Measurements from ENCODE around the gene AKR1C2.
"Not testable (repeated sequence)": the region's sequence is repeated elsewhere in the genome, so short reads cannot be mapped to it uniquely, and the experiment has no call there.

AKR1C2 gene

GRCh38 chr10:4984971-4985594 lies 18.6 kb downstream of the AKR1C2 start:
- no peak for DNase-seq

DNA sequence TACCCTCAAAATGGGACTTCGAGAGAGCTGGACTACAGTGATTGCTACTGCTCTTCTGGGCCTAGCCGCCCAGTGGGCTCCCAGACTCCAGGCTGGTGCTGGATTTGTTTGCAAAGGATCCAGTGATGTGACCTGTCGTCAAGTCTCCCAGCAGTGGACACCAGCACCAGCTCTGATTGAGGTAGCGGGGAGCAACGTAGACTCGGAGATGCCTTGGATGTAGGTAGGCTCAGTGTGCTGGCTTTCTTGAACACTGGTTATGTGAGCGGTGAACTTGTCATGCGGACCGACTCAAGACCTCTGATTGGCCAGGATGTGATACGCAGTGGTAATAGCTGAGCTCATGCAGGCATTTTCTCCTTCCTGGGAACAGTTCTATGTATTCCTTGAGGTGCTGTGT lies 19.4 kb downstream of the AKR1C2 start:
- no peak for DNase-seq

DNA sequence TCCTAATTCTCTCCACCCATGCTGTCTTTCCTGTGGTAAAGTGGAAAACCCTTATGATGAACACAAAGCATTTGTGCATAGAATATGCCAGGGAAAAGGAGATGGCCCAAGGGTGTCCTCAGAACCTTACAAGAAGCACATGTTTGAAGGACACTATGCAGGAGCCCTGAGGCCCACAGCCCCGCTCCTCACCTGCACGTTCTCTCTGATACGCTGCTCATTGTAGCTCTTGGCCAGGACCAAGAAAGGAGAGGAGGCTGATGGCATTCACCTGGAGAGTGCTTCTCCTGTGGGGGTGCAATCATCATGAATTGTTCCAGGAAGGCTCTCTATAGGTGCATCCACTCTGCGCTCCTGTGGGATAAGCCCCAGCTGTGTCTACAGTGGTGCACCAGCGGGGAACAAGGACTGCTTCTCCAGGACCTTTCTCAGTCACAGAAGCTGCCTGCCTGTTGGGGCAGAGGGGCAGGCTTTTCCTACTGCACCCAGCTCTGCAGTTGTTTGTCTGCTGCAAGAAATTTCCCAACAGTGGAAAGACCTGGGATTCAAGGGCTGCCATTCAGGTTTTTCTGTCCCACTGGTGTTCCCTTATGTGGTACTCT lies 19.9 kb downstream of the AKR1C2 start:
- no peak for DNase-seq

GRCh38 chr10:4982764-4983226 lies 20.9 kb downstream of the AKR1C2 start:
- no peak for DNase-seq

DNA sequence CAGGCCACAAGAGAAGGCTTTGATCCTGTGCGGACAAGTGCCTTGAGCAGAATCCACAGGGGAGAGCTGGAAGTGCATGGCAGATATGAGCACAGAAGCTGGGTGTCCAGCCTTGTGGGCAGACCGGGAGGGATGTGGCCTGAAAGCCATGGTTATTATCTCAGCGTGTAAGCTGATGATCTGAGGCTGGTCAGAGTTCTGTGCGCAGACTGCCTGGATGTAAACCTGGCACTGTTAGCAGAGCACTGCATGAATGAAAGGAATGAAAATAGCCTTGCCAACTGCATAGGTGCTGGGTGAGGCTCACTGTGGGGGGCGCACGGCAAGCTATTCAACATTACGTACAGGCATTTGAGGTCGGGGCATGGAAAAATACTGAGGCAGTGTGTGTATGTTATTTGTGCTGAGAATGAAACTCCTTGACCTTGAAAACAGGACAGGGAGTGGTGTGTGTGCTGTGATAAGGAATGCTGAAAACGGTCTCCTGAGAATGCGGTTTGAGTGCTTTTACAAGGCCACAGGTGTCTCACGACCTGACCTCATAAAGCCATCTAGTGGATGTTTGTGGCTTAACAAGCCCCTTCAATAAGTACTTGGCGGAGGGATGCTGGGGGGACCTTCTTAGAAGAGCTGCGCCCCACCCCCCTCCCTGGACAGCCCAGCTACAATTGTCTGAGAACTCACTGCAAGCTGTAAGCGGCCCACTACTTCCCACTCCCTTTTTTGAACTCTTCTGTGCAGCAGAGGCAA lies 21.8 kb downstream of the AKR1C2 start:
- no peak for DNase-seq

DNA sequence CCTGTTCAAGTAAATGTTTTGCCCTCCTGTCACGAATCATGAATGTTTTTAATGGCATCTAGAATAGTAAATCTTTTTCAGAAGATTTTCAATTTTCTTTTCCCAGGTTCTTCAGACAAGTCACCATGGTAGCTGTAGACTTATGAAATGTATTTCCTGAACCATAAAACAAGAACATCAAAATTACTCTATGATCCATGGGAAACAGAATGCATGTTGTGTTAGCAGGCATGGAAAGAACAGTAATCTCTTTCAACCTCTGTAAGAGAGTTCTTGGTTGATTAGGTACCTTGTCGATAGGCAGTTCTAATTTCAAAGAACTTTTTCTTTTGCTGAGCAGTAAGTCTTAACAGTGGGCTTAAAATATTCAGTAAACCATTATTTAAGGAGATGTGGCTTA lies 22.9 kb downstream of the AKR1C2 start:
- no peak for DNase-seq

- DNase-seq, result no peak
These were observed 24.8 kb downstream of the AKR1C2 start for GRCh38 chr10:4978870-4979269.

- DNase-seq, result no peak
These were observed 26.6 kb downstream of the AKR1C2 start for GRCh38 chr10:4977025-4977424.

DNA sequence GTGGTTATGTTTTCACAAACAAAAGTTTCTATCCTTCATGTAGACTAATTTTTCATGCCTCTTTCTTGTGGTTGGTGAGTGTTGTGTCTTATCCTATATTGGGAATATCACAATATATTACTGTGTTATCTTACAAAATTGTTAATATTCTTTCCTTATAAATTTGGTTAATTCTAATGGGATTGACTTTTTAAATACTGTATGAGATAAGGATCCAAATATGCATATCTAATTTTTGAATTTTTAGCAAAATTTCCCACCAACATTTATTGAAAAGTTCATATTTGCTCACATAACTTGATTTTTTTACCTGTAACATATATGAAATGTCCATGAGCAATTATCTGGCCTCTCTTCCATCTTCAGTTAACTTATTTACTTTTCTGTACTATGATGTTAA lies 29.3 kb downstream of the AKR1C2 start:
- not testable (repeated sequence) for DNase-seq

DNA sequence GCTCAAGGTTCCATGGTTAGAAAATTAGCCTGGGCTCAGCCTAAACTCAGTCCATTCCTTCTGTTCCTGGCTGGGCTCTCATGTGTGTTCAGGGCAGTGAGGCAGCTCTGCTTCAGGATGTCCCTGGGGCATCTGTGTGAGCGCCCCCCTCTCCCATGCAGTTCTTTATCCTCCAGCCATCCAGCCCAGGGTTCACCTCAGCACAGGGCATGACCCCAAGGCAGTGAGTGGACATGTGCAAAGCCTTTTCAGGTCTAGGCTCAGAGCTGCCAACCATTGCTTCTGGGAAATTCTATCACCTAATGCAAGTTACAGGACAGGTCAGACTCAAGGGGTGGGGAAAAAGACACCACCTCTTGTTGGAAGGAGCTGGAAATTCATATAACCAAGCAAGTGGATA lies 30.4 kb downstream of the AKR1C2 start:
- not testable (repeated sequence) for DNase-seq

DNA sequence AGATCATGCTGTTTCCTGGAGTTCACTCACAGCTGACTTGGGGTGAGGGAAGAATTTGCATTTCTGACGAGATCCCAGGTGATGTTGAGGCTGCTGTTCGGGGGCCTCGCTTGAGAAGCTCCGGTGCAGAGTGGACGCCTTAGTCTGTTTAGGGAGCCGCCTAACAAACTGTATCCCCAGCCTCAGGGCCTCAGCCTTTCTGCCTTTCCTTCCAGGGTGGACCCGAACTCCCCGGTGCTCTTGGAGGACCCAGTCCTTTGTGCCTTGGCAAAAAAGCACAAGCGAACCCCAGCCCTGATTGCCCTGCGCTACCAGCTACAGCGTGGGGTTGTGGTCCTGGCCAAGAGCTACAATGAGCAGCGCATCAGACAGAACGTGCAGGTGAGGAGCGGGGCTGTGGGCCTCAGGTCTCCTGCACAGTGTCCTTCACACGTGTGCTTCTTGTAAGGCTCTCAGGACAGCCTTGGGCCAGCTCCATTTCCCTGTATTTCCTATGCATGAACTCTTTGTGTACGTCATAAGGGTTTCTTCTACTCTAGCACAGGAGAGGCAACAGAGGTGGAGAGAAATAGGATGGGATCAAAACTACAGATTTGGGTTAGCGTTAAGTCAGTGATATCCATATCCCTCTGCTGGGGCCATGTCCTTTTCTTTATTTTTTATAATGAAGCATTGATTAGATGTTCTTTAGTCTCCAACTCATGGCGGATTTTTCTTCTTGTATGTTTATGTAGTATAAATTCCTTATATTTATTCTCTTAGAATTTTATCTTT lies 31.1 kb downstream of the AKR1C2 start:
- DNase-seq, result not testable (repeated sequence)

DNA sequence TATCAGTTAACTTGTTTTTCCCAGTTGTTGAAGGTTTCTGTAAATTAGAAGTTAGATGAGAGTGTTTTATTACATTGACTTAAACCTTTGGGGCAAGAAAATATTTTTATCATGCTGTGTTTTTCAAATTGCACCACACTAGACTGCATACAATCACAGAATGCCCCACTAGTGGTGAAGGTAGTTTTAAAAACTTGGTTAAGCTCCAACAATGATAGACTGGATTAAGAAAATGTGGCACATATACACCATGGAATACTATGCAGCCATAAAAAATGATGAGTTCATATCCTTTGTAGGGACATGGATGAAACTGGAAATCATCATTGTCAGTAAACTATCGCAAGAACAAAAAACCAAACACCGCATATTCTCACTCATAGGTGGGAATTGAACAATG lies 33.3 kb downstream of the AKR1C2 start:
- DNase-seq, result not testable (repeated sequence)

DNA sequence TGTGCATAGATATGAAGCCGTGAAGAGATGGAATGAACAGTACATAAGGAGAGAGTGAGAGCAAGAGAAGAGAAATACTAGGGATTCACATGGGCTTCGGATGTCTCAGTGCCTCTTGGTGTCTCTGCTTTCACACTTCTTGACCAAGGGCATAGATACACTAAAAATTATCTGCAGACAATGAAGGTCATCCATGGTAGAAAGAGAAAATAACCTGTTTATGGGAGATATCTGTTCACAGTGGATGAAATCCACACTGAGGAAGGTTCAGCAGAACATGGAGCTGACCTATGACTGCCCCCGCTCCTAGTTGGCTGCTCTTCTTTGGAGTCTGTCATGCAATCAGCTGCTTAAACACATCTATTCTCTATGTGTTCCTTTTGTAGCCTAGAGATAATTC lies 34.4 kb downstream of the AKR1C2 start:
- not testable (repeated sequence) for DNase-seq

- DNase-seq, result not testable (repeated sequence)
These were observed 36.5 kb downstream of the AKR1C2 start for GRCh38 chr10:4967189-4967588.

DNA sequence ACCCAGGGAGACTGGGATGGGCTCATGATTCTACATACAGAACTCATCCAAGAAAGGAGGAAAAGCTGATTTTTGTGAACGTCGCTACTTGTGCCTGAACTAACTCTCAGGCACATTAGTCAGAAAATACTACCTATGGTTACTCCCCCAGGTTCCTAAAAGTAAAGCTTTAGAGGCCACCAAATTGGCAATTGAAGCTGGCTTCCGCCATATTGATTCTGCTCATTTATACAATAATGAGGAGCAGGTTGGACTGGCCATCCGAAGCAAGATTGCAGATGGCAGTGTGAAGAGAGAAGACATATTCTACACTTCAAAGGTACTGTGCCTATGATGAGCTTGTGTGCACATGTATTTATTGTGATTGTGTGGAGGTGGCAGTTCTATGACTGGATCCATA lies 37.9 kb downstream of the AKR1C2 start:
- DNase-seq, result not testable (repeated sequence)

GRCh38 chr10:4963815-4964154 lies 39.9 kb downstream of the AKR1C2 start:
- not testable (repeated sequence) for DNase-seq

DNA sequence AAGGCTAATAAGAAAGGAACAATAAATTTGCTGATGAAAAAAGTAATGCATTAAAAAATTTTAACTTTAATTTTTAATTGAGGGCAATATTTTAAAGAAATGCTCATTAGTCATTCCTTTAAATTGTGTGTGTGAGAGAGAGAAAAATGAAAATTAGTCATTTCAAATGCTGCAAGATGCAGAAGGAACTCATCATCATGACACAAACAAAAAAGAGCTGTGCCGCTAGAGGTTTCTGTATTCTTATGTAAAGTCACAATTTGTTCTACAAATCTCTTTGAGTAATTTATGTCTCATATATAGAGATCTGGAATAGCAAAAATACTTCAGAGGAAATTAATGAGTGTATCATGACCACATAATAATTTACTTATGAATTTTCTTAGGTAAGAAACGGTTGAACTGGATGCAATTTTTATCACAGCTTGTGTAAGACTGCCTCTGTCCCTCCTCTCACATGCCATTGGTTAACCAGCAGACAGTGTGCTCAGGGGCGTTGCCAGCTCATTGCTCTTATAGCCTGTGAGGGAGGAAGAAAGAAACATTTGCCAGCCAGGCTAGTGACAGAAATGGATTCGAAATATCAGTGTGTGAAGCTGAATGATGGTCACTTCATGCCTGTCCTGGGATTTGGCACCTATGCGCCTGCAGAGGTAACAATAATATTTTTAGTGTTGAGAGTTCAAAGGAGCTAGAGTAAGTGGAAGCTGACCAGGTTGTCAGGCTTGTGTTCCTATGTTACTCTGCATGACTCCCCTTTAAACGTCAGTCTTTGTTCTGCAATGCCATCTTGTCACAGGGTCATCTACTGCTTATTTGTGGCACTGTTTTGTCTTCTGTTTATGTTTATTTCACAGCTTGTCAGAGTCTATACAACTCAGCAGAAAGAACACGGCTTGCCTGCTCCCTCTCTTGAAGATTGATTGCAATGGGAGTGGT lies 40.5 kb downstream of the AKR1C2 start, which contains the start of gene AKR1C1:
TSS of gene AKR1C1 (plus strand) at position 540 of the 939 bp plus-strand sequence. CDS start at position 570, 30 bp downstream.
- DNase-seq, result not testable (repeated sequence)

DNA sequence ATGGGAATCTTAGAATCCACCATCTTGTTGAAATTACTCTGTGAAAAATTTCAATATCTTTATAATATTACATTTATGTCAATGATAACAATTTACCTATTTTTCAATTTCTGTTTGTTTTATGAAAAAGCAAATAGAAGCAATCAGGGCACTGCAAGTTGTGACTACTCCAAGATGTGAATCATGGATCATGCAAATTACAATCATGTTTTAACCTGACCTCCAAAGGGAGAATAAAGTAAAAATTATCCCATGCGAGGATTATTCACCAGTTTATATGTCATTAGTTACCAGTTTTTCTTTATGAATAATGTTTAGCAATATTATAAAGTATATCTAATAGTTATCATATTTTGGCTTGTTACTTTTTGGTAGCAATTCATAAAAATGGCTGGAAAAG lies 41.3 kb downstream of the AKR1C2 start:
- not testable (repeated sequence) for DNase-seq

DNA sequence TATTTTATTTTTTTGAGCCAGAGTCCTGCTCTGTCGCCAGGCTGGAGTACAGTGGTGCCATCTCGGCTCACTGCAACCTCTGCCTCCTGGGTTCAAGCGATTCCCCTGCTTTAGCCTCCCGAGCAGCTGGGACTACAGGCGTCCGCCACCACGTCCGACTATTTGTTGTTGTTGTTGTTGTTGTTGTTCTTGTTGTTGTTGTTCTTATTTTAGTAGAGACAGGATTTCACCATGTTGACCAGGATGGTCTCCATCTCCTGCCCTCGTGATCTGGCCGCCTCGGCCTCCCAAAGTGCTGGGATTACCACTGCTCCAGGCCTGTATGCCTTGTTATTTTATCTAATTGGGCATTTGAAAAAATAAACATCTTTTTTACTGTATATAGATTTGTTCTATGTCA lies 42.1 kb downstream of the AKR1C2 start:
- DNase-seq, result not testable (repeated sequence)

- DNase-seq, result not testable (repeated sequence)
These were observed 46.6 kb downstream of the AKR1C2 start for GRCh38 chr10:4956955-4957645.

GRCh38 chr10:4956088-4956487 lies 47.6 kb downstream of the AKR1C2 start:
- not testable (repeated sequence) for DNase-seq
